Limb (tissue), 2 donors: ENCODE results near the gene EVX1.

ENCODE experiments used
- DNase-seq, 2 donors: peaks; one replicate each; pipeline ENCODE4 v3.0.0-alpha.2; 2016; ENCODE audit errors: extremely low spot score in 2 of 2

EVX1 gene

DNA sequence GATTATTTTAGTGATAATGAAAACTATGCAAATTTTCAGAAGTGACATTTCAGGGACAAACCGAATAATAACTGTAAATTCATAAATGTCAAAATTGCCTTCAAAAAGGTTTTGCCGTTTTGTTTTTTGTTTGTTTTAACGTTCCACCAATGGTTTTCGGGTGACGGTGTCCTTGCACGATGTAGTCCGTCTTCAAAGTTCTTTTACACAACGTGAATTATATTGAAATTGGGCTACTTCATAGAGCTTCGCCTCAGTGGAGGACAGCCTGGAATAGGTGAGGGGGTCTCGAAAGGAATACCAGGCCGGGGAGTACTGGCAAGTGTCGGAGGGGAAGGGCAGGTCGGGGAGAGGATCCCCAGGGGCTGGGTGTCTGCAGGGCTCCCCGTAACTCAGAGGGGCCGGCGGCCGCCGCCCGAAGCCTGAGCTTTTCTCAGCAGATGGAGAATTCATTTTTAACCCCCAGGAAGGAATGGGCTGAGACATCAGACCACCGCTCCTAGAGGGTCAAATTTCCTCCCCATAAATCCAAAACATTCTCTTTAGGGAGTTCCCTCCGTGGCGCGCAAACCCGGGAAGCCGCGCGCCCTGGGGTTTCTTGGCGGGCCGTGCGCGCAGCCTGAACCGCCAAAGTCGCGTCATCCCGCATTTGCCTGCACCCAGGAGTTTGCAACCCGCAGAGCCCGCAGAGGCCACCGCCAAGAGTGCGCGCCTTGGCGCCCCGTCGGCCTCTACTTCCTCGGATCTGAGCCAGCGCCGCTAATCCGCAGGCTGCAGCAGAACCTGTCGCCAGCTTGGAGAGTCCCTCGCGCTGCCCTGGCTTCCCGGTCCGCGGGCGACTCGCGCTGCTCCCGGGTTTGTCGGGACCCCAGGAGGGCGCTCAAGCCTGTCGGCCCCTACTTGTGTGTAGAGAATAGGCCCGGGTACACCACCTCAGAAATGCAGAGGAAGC, 17.3 kb upstream of the EVX1 start:
- DNase-seq: peak in 1 of 2 donors; percentile 58

DNA sequence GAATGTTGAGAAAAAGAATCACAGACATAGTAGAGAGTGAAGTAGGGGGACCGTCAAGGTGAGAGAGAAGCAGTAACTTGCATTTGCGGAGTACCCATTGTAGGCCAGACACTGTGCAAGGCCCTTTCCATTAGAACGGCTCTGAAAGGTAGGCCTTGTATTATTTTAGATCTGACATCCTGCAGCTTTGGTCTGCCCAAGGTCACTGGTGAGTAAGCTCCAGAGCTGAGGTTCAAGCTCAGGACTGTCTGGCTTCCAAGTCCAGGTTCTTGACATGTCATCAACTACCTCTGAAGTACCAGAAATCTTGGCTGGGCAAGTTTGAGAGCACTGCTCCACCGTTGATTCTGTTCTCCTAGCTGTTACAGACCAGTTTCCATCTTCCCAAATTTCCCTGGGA, 13.2 kb upstream of the EVX1 start:
- DNase-seq: no peak

- peak; percentile 50 to 82 for DNase-seq
Measured at GRCh38 chr7:27235387-27236311, 7.0 kb upstream of the EVX1 start.

DNA sequence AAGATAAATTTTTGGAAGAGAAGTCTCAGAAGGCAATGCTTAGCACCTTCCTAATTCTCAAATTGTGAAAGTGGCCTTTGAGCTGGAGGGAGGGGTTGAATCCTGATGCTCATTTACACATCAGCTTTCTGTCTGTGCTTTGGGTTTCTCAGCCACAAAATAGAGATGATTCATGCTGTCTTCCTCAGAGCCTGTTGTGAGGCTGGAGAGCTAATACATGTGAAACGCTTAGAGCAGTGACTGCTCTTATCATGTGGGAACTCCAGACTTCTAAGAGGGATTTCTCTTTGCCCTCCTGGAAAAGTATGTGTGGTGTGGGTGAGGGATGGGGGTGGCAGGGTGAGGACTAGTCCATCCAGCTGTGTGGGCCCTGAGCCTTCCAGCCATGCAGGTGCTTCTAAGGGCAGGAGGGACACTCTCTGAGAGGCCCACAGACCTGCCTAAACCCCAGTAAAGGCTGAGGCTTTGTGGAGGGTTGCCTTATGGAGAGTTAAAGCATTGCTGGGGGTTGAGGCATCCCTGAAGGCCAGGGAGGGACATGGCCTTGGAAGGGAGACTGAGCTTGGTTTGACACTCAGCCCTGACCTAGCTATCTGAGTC, 4.8 kb upstream of the EVX1 start:
- no peak for DNase-seq

GRCh38 chr7:27238979-27239386, 3.6 kb upstream of the EVX1 start:
- DNase-seq: no peak

DNA sequence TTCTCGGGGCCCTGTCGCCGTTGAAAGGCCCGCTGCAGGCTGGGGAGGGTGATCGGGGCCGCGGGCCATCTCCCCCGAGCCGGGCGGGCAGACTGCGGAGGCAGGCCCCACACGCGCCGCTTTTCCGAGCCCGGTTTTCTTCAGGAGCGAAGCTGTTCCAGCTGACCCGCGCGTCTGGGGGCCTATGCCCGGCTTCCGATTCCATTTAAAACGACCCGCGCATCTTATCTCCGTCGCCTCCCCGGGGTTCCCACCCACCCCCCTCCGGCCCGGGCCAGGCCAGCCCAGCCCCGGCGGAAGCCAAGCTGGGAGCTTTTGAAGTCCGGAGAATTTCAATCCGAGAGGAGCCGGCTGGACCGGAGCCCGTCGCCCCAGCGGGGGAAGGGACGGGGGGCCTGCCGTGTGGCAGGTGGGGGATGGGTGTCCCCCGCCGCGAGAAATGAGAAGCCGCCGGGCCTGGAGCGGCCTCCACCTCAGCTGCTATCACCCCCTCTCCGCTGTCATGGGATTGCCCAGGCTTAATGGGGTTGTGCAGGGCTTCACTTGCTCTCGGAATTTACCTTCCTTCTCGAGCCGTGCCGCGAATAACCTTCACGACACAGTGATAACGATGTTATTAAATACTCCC, 3.1 kb upstream of the EVX1 start:
- DNase-seq: no peak

DNA sequence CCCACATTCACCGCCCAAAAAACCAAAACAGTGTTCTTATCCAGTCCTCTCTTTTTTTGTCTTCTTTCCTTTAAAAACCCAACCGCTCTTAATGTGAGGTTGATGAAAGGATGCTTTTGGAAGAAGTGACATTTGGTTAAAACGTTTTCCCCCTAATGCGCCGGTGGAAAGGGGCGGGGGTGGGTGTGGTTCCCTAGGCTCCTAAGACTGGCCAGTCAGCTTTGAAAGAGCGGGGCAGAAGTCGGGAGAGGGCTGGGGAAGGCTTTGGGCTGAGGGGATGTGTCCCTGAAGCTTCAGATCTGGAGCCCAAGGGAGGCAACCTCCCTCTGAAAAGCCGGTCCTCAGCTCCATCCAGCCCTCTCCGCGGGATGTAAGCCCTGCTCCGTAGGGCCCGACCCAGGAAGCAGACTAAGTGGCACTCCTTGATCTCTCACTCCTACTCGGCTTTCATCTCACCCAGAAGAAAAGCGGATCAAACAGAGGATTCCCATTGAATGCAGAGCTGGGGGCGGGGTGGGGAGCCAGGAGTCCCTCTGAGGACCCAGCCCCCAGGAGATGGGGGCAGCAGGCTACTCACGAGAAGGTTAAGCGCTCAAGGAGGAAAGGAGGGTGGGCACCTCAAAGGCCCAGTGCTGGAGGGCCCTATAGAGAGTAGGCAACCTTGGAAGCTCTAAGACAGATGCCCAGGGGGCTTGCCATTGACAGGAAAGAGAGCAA, 2.4 kb upstream of the EVX1 start:
- DNase-seq: no peak

GRCh38 chr7:27241189-27242056, 1.2 kb upstream of the EVX1 start:
- no peak for DNase-seq

DNA sequence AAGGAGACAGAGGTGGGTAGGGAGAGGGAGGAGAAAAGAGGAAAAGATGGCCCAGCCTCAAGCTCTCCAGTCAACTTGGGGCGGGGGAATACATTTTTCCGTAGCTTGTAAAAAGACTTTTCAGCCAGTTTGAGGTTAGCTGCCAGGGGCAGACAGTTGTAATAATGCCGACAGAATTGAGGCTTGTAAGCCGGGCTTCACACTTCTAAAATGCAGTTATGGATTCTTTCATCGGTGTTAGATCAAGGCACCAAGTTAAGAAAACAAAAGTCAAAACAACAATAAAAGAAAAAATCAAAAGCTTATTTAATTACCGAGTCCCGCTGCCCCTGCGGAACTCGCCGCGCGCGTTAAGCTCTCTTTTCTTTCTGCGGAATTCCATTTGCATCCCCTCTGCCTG, 448 bp upstream of the EVX1 start:
- no peak for DNase-seq

DNA sequence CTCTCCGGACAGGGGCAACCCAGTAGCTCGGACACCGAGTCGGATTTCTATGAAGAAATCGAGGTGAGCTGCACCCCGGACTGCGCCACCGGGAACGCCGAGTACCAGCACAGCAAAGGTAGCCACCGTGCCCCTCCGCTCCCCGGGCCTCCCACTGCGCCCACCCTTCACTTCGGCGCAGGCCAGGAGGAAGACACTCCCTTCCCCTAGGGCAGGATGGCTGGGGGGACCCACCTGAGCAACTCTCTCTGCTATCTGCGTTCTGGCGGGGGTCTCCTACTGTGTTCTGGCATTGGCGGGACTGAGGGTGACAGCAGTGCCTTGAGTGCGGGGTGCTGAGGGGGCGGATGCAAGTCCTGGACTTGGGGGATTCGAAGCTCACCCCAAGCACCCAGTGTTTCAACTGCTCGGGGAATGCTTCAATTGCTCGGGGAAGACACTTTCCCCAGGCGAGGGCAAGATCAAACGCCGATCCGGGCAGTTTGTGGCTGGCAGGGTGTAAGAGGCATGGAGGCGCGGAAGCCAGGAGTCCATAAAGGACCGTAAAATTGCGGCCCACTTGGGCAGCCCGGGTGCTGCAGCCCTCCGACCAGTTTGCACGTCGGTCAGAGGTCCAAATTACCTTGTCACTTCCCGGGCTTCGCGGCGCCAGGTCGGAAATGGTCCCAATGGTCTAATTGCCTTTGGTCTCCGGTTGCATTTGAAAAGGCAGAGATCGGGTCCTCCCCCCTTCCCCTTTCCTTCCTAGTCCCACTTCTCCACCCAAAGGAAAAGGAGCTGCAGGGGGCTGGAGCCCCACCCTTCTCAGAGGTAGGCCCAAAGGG, 950 bp downstream of the EVX1 start:
- DNase-seq: no peak

DNA sequence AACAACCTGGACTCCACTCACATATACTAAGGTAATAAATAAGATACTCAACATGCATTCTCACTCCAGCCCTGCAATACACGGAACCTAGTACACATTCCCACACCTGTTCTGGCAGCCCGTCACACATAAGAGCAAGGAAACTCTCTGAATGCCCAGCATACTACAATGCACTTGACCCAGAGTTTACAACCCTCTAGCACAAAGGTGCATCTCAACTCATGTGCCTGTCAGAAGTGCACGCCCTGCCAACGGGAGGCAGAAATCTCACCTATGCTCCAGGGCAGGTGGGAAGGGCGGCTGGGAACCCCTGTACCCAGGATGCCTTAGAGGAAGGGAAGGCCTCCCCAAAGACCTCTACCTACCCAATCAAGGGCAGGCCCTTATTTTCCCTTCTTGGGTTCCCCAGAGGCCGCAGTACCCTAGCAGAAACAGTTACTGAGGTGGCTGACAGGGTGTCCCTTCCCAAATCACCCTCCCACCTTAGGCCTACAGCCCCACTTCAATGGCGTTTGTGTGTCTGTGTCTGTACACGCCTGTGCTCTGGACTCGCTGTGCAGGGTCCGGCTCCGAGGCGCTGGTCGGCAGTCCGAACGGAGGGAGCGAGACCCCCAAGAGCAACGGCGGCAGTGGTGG, 2.0 kb downstream of the EVX1 start:
- DNase-seq: no peak

- DNase-seq: no peak
Measured at GRCh38 chr7:27245124-27245797, 2.7 kb downstream of the EVX1 start.

- peak in 1 of 2 donors; percentile 54 for DNase-seq
Measured at GRCh38 chr7:27245798-27246691, 3.4 kb downstream of the EVX1 start.

- DNase-seq: no peak
Measured at GRCh38 chr7:27247000-27247399, 4.4 kb downstream of the EVX1 start.

DNA sequence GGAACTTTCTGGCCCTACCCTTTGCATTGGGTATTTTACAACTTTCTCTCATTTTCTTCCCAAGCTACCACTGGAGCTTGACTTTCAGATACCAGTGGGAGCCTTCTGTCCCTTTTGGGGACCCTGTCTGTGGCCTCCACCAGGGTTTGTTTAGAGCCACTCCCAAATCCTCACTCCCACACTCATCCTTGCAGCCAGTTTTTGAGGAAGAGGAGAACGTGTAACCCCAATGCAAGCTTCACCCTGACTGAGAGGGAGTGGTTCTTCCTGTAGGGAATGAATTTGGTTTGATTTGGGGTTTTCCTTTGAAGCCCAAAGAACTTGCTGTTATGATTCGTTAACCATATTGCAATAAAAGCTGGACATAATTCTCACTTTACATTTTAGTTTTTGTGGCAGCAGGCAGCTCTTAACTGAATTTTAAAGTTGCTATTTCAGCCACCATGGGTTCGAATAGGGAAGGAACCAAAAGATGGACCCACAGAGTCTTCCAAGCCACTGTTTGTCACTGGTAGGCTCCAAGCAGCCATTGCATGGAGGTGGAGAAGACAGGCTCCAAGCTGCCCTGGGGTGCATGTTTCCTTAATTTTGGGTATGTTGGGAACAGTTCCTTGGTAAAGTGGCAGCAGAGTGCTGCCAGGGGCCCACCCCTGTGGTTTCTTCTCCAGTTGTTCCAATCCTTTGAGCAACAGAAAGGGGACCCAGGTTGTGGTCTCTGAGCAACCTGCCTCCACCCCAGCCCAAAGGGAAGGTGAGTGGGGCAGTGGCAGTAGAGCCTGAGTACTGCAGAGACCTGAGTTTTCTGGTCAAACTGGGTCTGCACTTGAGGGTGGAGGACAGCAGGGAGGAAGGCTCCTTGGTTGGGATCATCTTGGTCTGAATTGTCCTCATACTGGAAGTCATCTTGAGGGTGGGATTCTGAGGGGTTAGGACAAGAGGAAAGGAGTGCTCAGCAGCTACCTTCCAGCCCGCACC, 5.1 kb downstream of the EVX1 start:
- no peak for DNase-seq

DNA sequence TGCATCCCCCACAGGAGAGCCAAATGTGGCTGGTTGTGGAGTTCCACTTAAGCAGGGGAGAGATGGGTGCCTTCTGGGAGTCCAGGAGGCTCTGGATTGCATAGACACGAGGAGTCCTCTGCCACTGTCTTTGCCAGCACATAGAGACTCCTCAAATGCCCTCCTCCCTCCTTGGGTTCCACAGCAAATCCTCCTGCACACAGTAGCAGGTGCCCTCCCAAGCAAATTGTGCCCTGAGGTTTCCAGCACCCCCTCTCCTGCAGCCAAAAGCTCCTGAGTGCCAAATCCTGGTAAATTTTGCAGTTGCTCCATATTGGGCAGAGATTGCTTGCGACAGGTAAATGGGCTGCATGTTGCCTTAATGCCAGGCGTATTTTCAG, 5.8 kb downstream of the EVX1 start:
- DNase-seq: no peak
